IMR-90 (cell line): Measurements from ENCODE around the gene ADAMTSL1. TPM values are rescaled to one million over a fixed set of nuclear protein-coding genes. Genes with fewer than 3 reads are reported as not detected.

Experiments
- ATAC-seq: fragments of 200-7000 bp; cut with Tn5 transposase; 2 replicates; pipeline ENCODE4 v1.9.1; 2020; ENCODE audit warnings: low read depth, mild to moderate bottlenecking, moderate library complexity
- BruUV-seq: library from RNA; stranded (reverse); fragments of 400-500 nt; replicated peaks from 2 replicates; lab custom pipeline; 2021; lab: Mats Ljungman, UMichigan
- CTCF ChIA-PET: fragments of 300-600 bp; formaldehyde crosslinking; extraction: SDS; loops from one replicate; lab custom pipeline; 2021; ENCODE audit warnings: antibody characterized with exemption; lab: Yijun Ruan, JAX
- POLR2A ChIA-PET: fragments of 300-600 bp; sonication (Branson Sonifier 250); formaldehyde crosslinking; loops from one replicate; lab custom pipeline; 2022; ENCODE audit warnings: antibody characterized with exemption; ENCODE audit not compliant: unreplicated experiment; lab: Charles Lee
- DNase-seq: peaks from one replicate; pipeline ENCODE4 v3.0.0; 2013
- H2AFZ ChIP-seq: replicated peaks from 2 replicates; pipeline ENCODE3; 2013; ENCODE audit warnings: low read length, mild to moderate bottlenecking; ENCODE audit not compliant: poor library complexity
- H2AK5ac ChIP-seq: 2 replicates; pipeline ENCODE4 v1.6.1; 2013; ENCODE audit warnings: low read depth, low read length, inconsistent platforms
- H2AK9ac ChIP-seq: replicated peaks from 2 replicates; pipeline ENCODE3; 2013; ENCODE audit warnings: mild to moderate bottlenecking, low read depth, low read length, moderate library complexity; ENCODE audit not compliant: poor library complexity
- H2BK120ac ChIP-seq: 2 replicates; pipeline ENCODE4 v1.6.1; 2013; ENCODE audit warnings: low read depth, low read length, inconsistent platforms
- H2BK15ac ChIP-seq: 3 replicates; pipeline ENCODE4 v1.6.1; 2013; ENCODE audit warnings: low read depth, low read length, inconsistent platforms
- H2BK20ac ChIP-seq: 2 replicates; pipeline ENCODE4 v1.6.1; 2013; ENCODE audit warnings: low read depth, mild to moderate bottlenecking, inconsistent platforms, low read length, moderate library complexity
- H2BK5ac ChIP-seq: 2 replicates; pipeline ENCODE4 v1.6.1; 2013; ENCODE audit warnings: mild to moderate bottlenecking, low read depth, low read length, inconsistent platforms; ENCODE audit not compliant: poor library complexity, severe bottlenecking
- H3K14ac ChIP-seq: replicated peaks from 2 replicates; pipeline ENCODE4 v1.6.1; 2013; ENCODE audit warnings: low read depth, low read length, inconsistent platforms
- H3K18ac ChIP-seq: 2 replicates; pipeline ENCODE4 v1.6.1; 2013; ENCODE audit warnings: low read depth, low read length, control low read depth
- H3K23ac ChIP-seq: 2 replicates; pipeline ENCODE4 v1.6.1; 2013; ENCODE audit warnings: low read depth, low read length, inconsistent platforms
- H3K27ac ChIP-seq: 2 replicates; pipeline ENCODE4 v1.5.1; 2013; ENCODE audit warnings: mild to moderate bottlenecking, control low read depth, low read length; ENCODE audit not compliant: insufficient read depth
- H3K27me3 ChIP-seq: 2 replicates; pipeline ENCODE4 v1.6.1; 2013; ENCODE audit warnings: low read length; ENCODE audit not compliant: control insufficient read depth, insufficient read depth
- H3K36me3 ChIP-seq: 2 replicates; pipeline ENCODE4 v1.6.1; 2013; ENCODE audit warnings: low read length, mixed read lengths; ENCODE audit not compliant: control insufficient read depth, insufficient read depth
- H3K4ac ChIP-seq: 2 replicates; pipeline ENCODE4 v1.6.1; 2013; ENCODE audit warnings: low read depth, low read length, inconsistent platforms
- H3K4me1 ChIP-seq: 2 replicates; pipeline ENCODE4 v1.6.1; 2013; ENCODE audit warnings: low read length, mixed read lengths; ENCODE audit not compliant: control insufficient read depth, insufficient read depth
- H3K4me2 ChIP-seq: 2 replicates; pipeline ENCODE4 v1.6.1; 2013; ENCODE audit warnings: low read depth, mild to moderate bottlenecking, control low read depth, low read length, moderate library complexity
- H3K4me3 ChIP-seq: 2 replicates; pipeline ENCODE4 v1.5.1; 2013; ENCODE audit warnings: low read depth, mild to moderate bottlenecking, control low read depth, low read length, moderate library complexity; ENCODE audit not compliant: insufficient read depth
- H3K56ac ChIP-seq: 2 replicates; pipeline ENCODE4 v1.6.1; 2013; ENCODE audit warnings: low read length, inconsistent platforms; ENCODE audit not compliant: insufficient read depth; ENCODE audit errors: extremely low read depth
- H3K79me1 ChIP-seq, 2 experiments: 2 replicates each; pipeline ENCODE4 v1.6.1; 2013; ENCODE audit warnings: low read length in 2 of 2, inconsistent platforms in 1 of 2, low read depth in 1 of 2
- H3K9ac ChIP-seq: 2 replicates; pipeline ENCODE4 v1.6.1; 2013; ENCODE audit warnings: low read depth, low read length, control low read depth
- H3K9me1 ChIP-seq: 2 replicates; pipeline ENCODE4 v1.6.1; 2013; ENCODE audit warnings: low read length, inconsistent platforms; ENCODE audit not compliant: insufficient read depth
- H3K9me3 ChIP-seq: 2 replicates; pipeline ENCODE4 v1.6.1; 2013; ENCODE audit warnings: low read length; ENCODE audit not compliant: control insufficient read depth, insufficient read depth
- H4K20me1 ChIP-seq: 2 replicates; pipeline ENCODE4 v1.6.1; 2013; ENCODE audit warnings: low read length, inconsistent platforms; ENCODE audit not compliant: insufficient read depth
- H4K5ac ChIP-seq: 2 replicates; pipeline ENCODE4 v1.6.1; 2013; ENCODE audit warnings: mild to moderate bottlenecking, low read depth, low read length, control low read depth
- H4K8ac ChIP-seq, 2 experiments: 2 replicates each; pipeline ENCODE4 v1.6.1; 2013; ENCODE audit warnings: low read depth in 2 of 2, low read length in 2 of 2, control low read depth in 1 of 2, inconsistent platforms in 1 of 2
- H4K91ac ChIP-seq: 2 replicates; pipeline ENCODE4 v1.6.1; 2013; ENCODE audit warnings: low read depth, low read length, inconsistent platforms; ENCODE audit not compliant: insufficient read depth
- BHLHE40 ChIP-seq: fragments of 150-350 bp; IDR thresholded peaks from 2 replicates; pipeline ENCODE4 v1.6.1; 2016; ENCODE audit warnings: mild to moderate bottlenecking, low read depth, low read length
- CEBPB ChIP-seq: IDR thresholded peaks from 2 replicates; pipeline ENCODE4 v1.6.1; 2012; ENCODE audit warnings: low read depth, low read length, improper control_type of control experiment
- CHD1 ChIP-seq: IDR thresholded peaks from 2 replicates; pipeline ENCODE4 v1.6.1; 2012; ENCODE audit warnings: low read depth, low read length, improper control_type of control experiment
- FOS ChIP-seq: fragments of 150-350 bp; IDR thresholded peaks from 2 replicates; pipeline ENCODE4 v1.6.1; 2016; ENCODE audit warnings: low read depth, low read length
- MAFK ChIP-seq: IDR thresholded peaks from 2 replicates; pipeline ENCODE4 v1.6.1; 2012; ENCODE audit warnings: low read depth, low read length, improper control_type of control experiment
- MXI1 ChIP-seq: IDR thresholded peaks from 2 replicates; pipeline ENCODE4 v1.6.1; 2012; ENCODE audit warnings: low read depth, mild to moderate bottlenecking, low read length, moderate library complexity, borderline replicate concordance
- NFE2L2 ChIP-seq: fragments of 150-350 bp; IDR thresholded peaks from 2 replicates; pipeline ENCODE4 v1.6.1; 2016; ENCODE audit warnings: low read depth, mild to moderate bottlenecking, low read length
- POLR2A ChIP-seq: IDR thresholded peaks from 2 replicates; pipeline ENCODE4 v1.6.1; 2012; ENCODE audit warnings: mild to moderate bottlenecking, low read depth, low read length
- RAD21 ChIP-seq: IDR thresholded peaks from 2 replicates; pipeline ENCODE4 v1.6.1; 2012; ENCODE audit warnings: low read length, improper control_type of control experiment
- RCOR1 ChIP-seq: IDR thresholded peaks from 2 replicates; pipeline ENCODE4 v1.6.1; 2012; ENCODE audit warnings: mild to moderate bottlenecking, low read length, improper control_type of control experiment; ENCODE audit not compliant: insufficient replicate concordance
- RFX5 ChIP-seq: IDR thresholded peaks from 2 replicates; pipeline ENCODE4 v1.8.0; 2012; ENCODE audit warnings: low read depth, mild to moderate bottlenecking, low read length, moderate library complexity
- WGBS, 2 experiments: methylation state at CpG; one replicate each; pipeline versions ENCODE4 v1.1.5 to v1.1.7; 2013; ENCODE audit warnings: missing lambda C conversion rate in 2 of 2; ENCODE audit not compliant: insufficient read length in 1 of 2; ENCODE audit errors: extremely low coverage in 2 of 2; 5-methylcytosine and 5-hydroxymethylcytosine counted together
- dilution Hi-C: fragments of 300-500 bp; cut with HindIII; formaldehyde crosslinking; loops from one replicate; pipeline ENCODE4 v1.14.3; 2018; ENCODE audit warnings: low sequenced_read_pairs; ENCODE audit not compliant: unreplicated experiment
- in situ Hi-C: fragments of 300-500 bp; cut with MboI; formaldehyde crosslinking; loops from 3 replicates; pipeline ENCODE4 v1.14.3; 2019; ENCODE audit warnings: low sequenced_read_pairs, inconsistent platforms, mixed read lengths
- intact Hi-C: fragments of 100-400 bp; cut with micrococcal nuclease; formaldehyde crosslinking; loops from 2 replicates; pipeline ENCODE4 v1.10.0; 2022
- polyA plus RNA-seq, 3 experiments: library from polyadenylated mRNA; depleted of rRNA; stranded (reverse); fragments of >200 nt; gene quantifications; 2 replicates each; pipeline ENCODE4 v1.2.3, GENCODE V29; 2012; ENCODE audit warnings: low replicate concordance in 1 of 3
- total RNA-seq: library from RNA; depleted of rRNA; stranded (reverse); fragments of >200 nt; gene quantifications from 2 replicates; pipeline ENCODE4 v1.2.3, GENCODE V29; 2012
- TF ChIP-seq, protein P1 (sequence below): fragments of 150-350 bp; IDR thresholded peaks from 2 replicates; pipeline ENCODE4 v1.6.1; 2017; ENCODE audit warnings: mild to moderate bottlenecking, antibody characterized with exemption, low read length, low read depth
- TF ChIP-seq, protein P2 (sequence below): fragments of 150-350 bp; IDR thresholded peaks from 2 replicates; pipeline ENCODE4 v1.6.1; 2016; ENCODE audit warnings: low read depth, mild to moderate bottlenecking, low read length, moderate library complexity, borderline replicate concordance
- TF ChIP-seq, protein P3 (sequence below): conservative IDR thresholded peaks from 2 replicates; pipeline ENCODE4 v1.5.1; 2012; ENCODE audit warnings: mild to moderate bottlenecking, low read depth, low read length, improper control_type of control experiment

ADAMTSL1 gene
- total and polyA plus RNA-seq, 2 of the 4 experiments (the other 2 are of a cell fraction): 38.2 to 62.2 TPM

DNA sequence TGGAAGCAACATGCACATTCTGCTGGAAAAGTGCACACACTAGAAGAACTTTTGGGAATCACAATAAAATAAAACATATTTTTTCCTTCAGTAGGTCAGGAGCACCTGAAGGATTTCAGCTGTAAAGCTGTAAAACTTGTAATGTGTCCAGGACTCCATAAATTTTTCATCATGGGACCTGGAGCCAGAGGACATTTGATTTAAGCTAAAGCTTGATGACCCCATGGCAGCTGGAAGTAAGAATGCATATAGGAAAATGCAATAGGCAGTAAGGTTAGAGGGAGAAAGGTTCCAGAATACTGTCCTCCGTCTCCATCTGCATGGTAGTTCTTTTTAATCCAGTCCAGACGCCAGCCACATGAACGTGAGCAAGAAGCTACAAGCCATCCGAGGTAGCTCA lies 166.0 kb downstream of the ADAMTSL1 start:
- no peaks in the 10 kb centered on the region for H3K9me3 ChIP-seq
- H2AFZ ChIP-seq: no peak overlapping the region
- H4K5ac ChIP-seq: no peak overlapping the region
- H4K20me1 ChIP-seq: no peaks in the 10 kb centered on the region
- no peak overlapping the region for H3K14ac ChIP-seq
- H4K91ac ChIP-seq: no peak overlapping the region
- peaks cover 6% of the 10 kb centered on the region for H3K4me1 ChIP-seq
- H2BK120ac ChIP-seq: no peak overlapping the region
- H2BK5ac ChIP-seq: no peak overlapping the region
- H2AK5ac ChIP-seq: peak overlapping the region; percentile 13; the same call in 1 of the 2 replicates
- DNase-seq (no peak), ATAC-seq (no peak)
- no peak overlapping the region for H3K18ac ChIP-seq
- in situ Hi-C loops (no loop called here), intact Hi-C loops (loop anchor here (5.0 to 10.0 kb wide), 3 partner anchors 52 to 385 kb away; no protein-coding TSS in a partner anchor), dilution Hi-C loops (no loop called here)
- no peaks in the 10 kb centered on the region for H3K27me3 ChIP-seq
- H3K79me1 ChIP-seq: no peaks in the 10 kb centered on the region
- no peak overlapping the region for H3K27ac ChIP-seq
- H3K4ac ChIP-seq: no peak overlapping the region
- no CpG with 5 or more reads among the region's 4 CpGs for whole genome bisulfite sequencing, 2 experiments
- no peak overlapping the region for H3K9ac ChIP-seq
- no peaks in the 10 kb centered on the region for H3K36me3 ChIP-seq
- H2BK20ac ChIP-seq: no peak overlapping the region
- TF ChIP-seq POLR2A (no peak), RAD21 (no peak), CHD1 (no peak), MXI1 (no peak), RFX5 (no peak), NFE2L2 (no peak), FOS (no peak), MAFK (no peak), CEBPB (no peak), RCOR1 (no peak), BHLHE40 (no peak)
- TF ChIP-seq, protein P1, sequence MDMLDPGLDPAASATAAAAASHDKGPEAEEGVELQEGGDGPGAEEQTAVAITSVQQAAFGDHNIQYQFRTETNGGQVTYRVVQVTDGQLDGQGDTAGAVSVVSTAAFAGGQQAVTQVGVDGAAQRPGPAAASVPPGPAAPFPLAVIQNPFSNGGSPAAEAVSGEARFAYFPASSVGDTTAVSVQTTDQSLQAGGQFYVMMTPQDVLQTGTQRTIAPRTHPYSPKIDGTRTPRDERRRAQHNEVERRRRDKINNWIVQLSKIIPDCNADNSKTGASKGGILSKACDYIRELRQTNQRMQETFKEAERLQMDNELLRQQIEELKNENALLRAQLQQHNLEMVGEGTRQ: no peak
- TF ChIP-seq, protein P2, sequence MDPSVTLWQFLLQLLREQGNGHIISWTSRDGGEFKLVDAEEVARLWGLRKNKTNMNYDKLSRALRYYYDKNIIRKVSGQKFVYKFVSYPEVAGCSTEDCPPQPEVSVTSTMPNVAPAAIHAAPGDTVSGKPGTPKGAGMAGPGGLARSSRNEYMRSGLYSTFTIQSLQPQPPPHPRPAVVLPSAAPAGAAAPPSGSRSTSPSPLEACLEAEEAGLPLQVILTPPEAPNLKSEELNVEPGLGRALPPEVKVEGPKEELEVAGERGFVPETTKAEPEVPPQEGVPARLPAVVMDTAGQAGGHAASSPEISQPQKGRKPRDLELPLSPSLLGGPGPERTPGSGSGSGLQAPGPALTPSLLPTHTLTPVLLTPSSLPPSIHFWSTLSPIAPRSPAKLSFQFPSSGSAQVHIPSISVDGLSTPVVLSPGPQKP: no peak
- TF ChIP-seq, protein P3, sequence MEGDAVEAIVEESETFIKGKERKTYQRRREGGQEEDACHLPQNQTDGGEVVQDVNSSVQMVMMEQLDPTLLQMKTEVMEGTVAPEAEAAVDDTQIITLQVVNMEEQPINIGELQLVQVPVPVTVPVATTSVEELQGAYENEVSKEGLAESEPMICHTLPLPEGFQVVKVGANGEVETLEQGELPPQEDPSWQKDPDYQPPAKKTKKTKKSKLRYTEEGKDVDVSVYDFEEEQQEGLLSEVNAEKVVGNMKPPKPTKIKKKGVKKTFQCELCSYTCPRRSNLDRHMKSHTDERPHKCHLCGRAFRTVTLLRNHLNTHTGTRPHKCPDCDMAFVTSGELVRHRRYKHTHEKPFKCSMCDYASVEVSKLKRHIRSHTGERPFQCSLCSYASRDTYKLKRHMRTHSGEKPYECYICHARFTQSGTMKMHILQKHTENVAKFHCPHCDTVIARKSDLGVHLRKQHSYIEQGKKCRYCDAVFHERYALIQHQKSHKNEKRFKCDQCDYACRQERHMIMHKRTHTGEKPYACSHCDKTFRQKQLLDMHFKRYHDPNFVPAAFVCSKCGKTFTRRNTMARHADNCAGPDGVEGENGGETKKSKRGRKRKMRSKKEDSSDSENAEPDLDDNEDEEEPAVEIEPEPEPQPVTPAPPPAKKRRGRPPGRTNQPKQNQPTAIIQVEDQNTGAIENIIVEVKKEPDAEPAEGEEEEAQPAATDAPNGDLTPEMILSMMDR: no peak
- no peak overlapping the region for H3K4me2 ChIP-seq
- no peak overlapping the region for H3K4me3 ChIP-seq
- no TSS peak for BruUV-seq
- no peak overlapping the region for H2BK15ac ChIP-seq
- no peak overlapping the region for H3K56ac ChIP-seq
- 0 out of 2 replicates have a peak, but pooled peaks cover 4% of the 10 kb centered on the region for H3K9me1 ChIP-seq
- ChIA-PET CTCF (no interaction called here), POLR2A (no interaction called here)
- H2AK9ac ChIP-seq: no peak overlapping the region
- no peak overlapping the region for H4K8ac ChIP-seq
- H3K23ac ChIP-seq: no peak overlapping the region
